Measurements from ENCODE around the gene FAM53B. TPM values are rescaled to one million over a fixed set of nuclear protein-coding genes. Genes with fewer than 3 reads are reported as not detected.
A peak's percentile ranks its signal among the peaks of the same experiment; 100 is the strongest.

Gene FAM53B
- total and polyA plus RNA-seq, 3 experiments from 2014 or later = 28.8 to 41.6 (median 29.2) TPM

DNA sequence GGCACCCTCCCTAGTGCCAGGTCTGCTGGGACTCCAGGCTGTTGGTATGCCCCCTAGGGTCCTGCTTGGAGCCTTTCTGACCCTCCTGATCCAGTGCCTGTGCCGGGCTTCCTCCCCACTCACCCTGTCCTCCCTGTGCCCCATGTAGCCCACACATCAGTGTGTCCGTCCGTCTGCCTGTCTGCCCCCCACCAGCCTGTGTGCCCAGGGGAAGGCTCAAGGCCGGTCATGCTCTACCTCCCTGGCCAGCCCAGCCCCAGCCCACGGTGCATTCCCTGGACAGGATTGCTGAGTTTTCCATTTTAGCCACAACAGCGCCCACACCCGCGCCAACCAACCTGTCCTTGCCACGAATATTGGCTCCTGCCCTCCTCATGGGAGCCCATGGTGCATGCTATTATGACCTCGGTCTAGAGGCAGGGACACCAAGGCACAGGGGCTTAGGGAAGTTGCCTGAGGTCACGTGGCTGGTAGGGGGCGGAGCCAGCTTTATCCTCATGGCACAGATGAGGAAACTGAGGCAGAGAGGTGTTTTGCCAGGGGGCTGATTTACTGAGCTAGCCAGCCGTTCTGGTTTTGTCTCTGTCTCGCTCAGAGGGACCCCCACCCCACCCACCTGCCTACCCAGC lies 136.0 kb downstream of the FAM53B start:
- Mint-ChIP-seq H3K4me3 (peak overlapping the region in 1 of 7 donors; percentile 54), H3K27ac (peak overlapping the region in 1 of 8 donors; percentile 82), H3K9me3 (no peaks in the 10 kb centered on the region), H3K4me1 (peaks cover 18 to 34% (median 20%) of the 10 kb centered on the region in 3 donors), H3K27me3 (peaks cover 0 to 2% of the 10 kb centered on the region in 2 donors), H3K36me3 (no peaks in the 10 kb centered on the region)
- H3K27ac ChIP-seq (ENCODE audit: low read depth, low read length) = no peak overlapping the region
- CTCF ChIA-PET = interaction anchor here (1.2 kb wide), 1 partner anchor 15 kb away, joined by 3 read pairs; no protein-coding TSS in a partner anchor
- H3K4me3 ChIP-seq (ENCODE audit: low read length) = no peak overlapping the region
- peaks cover 24% of the 10 kb centered on the region for H3K4me1 ChIP-seq (ENCODE audit: insufficient read depth, low read length)
- H3K9me3 ChIP-seq (ENCODE audit: low read length) = no peaks in the 10 kb centered on the region
- H3K36me3 ChIP-seq (ENCODE audit: insufficient read depth, low read length) = no peaks in the 10 kb centered on the region
- H3K27me3 ChIP-seq (ENCODE audit: insufficient read depth, low read length, poor library complexity, severe bottlenecking) = no peaks in the 10 kb centered on the region
- no peak for DNase-seq
- POLR2A ChIA-PET = no interaction called here

DNA sequence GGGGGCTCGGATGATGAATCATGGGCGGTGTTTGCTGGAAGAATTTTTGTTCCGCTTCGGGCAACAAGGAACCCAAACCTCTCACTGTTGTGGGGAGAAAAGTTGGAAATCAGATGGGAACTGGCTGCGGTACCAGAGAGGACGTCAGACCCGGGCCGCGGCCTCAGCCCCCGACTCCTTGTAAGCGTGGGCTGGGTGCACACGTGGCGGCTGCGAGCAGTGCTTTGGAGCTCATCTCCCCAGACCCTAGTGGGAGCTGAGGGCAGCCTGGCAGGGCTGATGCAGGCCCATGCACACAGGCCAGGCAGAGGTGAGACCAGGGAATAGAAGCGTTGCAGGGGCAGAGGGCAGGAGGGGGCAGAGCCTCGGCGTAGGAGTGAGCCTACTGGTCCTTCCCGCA lies 136.5 kb downstream of the FAM53B start:
- no peaks in the 10 kb centered on the region for H3K9me3 Mint-ChIP-seq
- peaks cover 0 to 2% of the 10 kb centered on the region in 2 donors for H3K27me3 Mint-ChIP-seq
- H3K4me3 Mint-ChIP-seq = no peak overlapping the region
- POLR2A ChIA-PET = no interaction called here
- peaks cover 20% of the 10 kb centered on the region for H3K4me1 ChIP-seq (ENCODE audit: insufficient read depth, low read length)
- H3K9me3 ChIP-seq (ENCODE audit: low read length) = no peaks in the 10 kb centered on the region
- no peak overlapping the region for H3K27ac Mint-ChIP-seq
- no peak overlapping the region for H3K4me3 ChIP-seq (ENCODE audit: low read length)
- H3K4me1 Mint-ChIP-seq = peaks cover 17 to 29% (median 18%) of the 10 kb centered on the region in 3 donors
- CTCF ChIA-PET = no interaction called here
- no peaks in the 10 kb centered on the region for H3K36me3 ChIP-seq (ENCODE audit: insufficient read depth, low read length)
- H3K27me3 ChIP-seq (ENCODE audit: insufficient read depth, low read length, poor library complexity, severe bottlenecking) = no peaks in the 10 kb centered on the region
- H3K27ac ChIP-seq (ENCODE audit: low read depth, low read length) = no peak overlapping the region
- DNase-seq = no peak
- H3K36me3 Mint-ChIP-seq = no peaks in the 10 kb centered on the region

DNA sequence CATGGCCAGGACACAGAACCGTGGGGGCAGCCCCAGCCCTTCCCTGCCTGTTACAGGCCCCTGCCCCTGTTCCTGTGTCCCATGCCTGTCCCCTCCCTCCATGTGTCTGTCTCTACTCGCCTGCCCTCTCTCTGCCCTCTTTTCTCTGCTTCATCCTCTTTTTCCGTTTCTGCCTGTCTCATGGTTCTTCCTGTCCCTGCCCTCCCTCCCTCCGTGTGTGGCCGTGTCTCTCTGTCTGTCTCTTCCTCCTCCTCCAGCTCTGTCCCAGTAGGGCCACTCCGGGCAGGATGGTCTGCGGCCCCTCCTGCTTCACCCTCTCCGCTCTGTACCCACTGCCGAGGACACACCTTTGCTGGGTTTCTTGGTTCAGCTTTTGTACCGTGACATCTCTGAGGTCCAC lies 137.4 kb downstream of the FAM53B start:
- Histone ChIP-seq H3K4me1 (ENCODE audit: insufficient read depth, low read length) (peaks cover 11% of the 10 kb centered on the region), H3K9me3 (ENCODE audit: low read length) (no peaks in the 10 kb centered on the region), H3K27me3 (ENCODE audit: insufficient read depth, low read length, poor library complexity, severe bottlenecking) (no peaks in the 10 kb centered on the region), H3K27ac (ENCODE audit: low read depth, low read length) (no peak overlapping the region), H3K4me3 (ENCODE audit: low read length) (no peak overlapping the region), H3K36me3 (ENCODE audit: insufficient read depth, low read length) (no peaks in the 10 kb centered on the region)
- ChIA-PET POLR2A (no interaction called here), CTCF (no interaction called here)
- Mint-ChIP-seq H3K4me1 (peaks cover 8 to 21% (median 9%) of the 10 kb centered on the region in 3 donors), H3K9me3 (no peaks in the 10 kb centered on the region), H3K27ac (peak overlapping the region in 1 of 8 donors; percentile 70), H3K4me3 (no peak overlapping the region), H3K27me3 (peaks cover 0 to under 1% of the 10 kb centered on the region in 2 donors), H3K36me3 (no peaks in the 10 kb centered on the region)
- no peak for DNase-seq

DNA sequence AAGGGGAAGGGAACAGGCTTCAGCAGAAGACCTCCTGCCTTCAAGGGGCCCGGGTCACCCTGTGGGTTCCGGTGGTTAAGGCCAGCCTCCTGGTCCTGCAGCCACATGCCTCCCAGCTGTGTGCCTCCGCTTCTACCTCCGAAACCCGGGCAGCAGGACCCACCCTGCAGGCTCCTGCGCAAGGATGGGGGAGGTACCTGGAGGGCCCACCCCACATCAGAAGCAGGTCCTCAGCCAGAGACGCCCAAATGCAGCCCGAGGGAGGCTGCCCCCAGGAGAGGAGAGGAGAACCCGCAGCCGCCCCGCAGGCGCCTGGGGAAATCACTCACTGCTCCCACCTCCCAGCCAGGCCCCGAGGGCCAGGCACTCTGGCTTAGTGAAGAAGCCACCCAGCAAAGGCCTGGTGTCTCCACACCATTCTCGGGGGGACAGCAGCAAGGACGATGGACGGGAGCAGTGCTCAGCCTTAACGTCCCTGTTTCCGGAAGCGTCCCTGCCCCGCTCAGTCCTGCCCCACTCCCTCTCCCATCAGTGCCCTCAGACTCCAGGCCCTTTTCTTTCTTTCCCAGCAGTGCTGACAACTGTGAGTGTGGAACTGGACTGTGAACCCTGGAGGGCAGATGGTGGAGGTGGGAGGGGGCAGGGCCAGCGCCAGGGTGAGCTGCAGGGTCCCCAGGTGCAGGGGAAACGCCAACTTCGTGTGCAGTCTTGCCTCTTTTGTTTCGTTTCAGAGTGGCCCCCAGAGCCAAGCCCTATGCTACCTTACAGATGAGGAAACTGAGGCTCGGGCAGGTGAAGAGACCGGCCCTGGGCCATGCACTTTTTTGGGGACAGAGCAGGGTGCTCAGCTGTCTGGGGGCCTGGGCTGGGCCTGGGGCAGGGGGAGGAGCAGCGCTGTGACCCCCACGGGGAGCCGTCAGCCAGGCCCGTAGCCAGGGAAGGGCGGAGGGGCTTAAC lies 138.0 kb downstream of the FAM53B start:
- Mint-ChIP-seq H3K4me1 (peaks cover 2 to 14% (median 3%) of the 10 kb centered on the region in 3 donors), H3K36me3 (no peaks in the 10 kb centered on the region), H3K27ac (peak overlapping the region in 1 of 8 donors; percentile 30), H3K9me3 (no peaks in the 10 kb centered on the region), H3K27me3 (no peaks in the 10 kb centered on the region), H3K4me3 (peak overlapping the region in 1 of 7 donors; percentile 32)
- Histone ChIP-seq H3K27ac (ENCODE audit: low read depth, low read length) (no peak overlapping the region), H3K4me3 (ENCODE audit: low read length) (no peak overlapping the region), H3K4me1 (ENCODE audit: insufficient read depth, low read length) (peaks cover 4% of the 10 kb centered on the region), H3K27me3 (ENCODE audit: insufficient read depth, low read length, poor library complexity, severe bottlenecking) (no peaks in the 10 kb centered on the region), H3K9me3 (ENCODE audit: low read length) (no peaks in the 10 kb centered on the region), H3K36me3 (ENCODE audit: insufficient read depth, low read length) (no peaks in the 10 kb centered on the region)
- POLR2A ChIA-PET = no interaction called here
- CTCF ChIA-PET = no interaction called here
- DNase-seq = no peak

GRCh38 chr10:124605481-124605855 lies 138.7 kb downstream of the FAM53B start:
- POLR2A ChIA-PET = no interaction called here
- CTCF ChIA-PET = no interaction called here

DNA sequence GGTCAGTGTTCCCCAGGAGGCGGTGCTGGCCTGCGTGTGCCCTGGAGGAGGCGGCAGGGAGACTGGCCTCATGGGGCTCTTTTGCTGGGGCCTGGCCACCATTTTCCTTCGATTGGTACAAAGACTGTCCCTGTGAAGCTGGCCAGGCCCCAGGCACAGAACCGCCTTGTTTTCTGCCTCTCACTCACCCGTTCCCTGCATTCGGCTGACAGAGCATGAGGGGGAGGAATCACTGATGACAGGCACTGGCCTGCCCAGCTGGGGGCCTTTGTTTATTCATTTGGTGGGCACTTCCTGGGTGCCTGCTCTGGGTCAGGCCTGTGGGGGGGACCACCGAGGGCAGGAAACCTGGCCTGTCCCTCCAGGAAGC lies 139.2 kb downstream of the FAM53B start:
- H3K9me3 Mint-ChIP-seq = no peaks in the 10 kb centered on the region
- H3K27ac ChIP-seq (ENCODE audit: low read depth, low read length) = no peak overlapping the region
- ChIA-PET POLR2A (no interaction called here), CTCF (interaction anchor here (0.6 kb wide), 1 partner anchor 222 kb away, joined by 4 read pairs; no protein-coding TSS in a partner anchor)
- no peak overlapping the region for H3K4me3 ChIP-seq (ENCODE audit: low read length)
- no peaks in the 10 kb centered on the region for H3K27me3 ChIP-seq (ENCODE audit: insufficient read depth, low read length, poor library complexity, severe bottlenecking)
- H3K27ac Mint-ChIP-seq = peak overlapping the region in 1 of 8 donors; percentile 29
- H3K9me3 ChIP-seq (ENCODE audit: low read length) = no peaks in the 10 kb centered on the region
- no peaks in the 10 kb centered on the region for H3K36me3 Mint-ChIP-seq
- H3K36me3 ChIP-seq (ENCODE audit: insufficient read depth, low read length) = no peaks in the 10 kb centered on the region
- no peaks in the 10 kb centered on the region for H3K4me1 ChIP-seq (ENCODE audit: insufficient read depth, low read length)
- no peaks in the 10 kb centered on the region for H3K27me3 Mint-ChIP-seq
- DNase-seq = peak in 1 of 5 donors; percentile 19
- peaks cover 0 to 10% (median 1%) of the 10 kb centered on the region in 3 donors for H3K4me1 Mint-ChIP-seq
- no peak overlapping the region for H3K4me3 Mint-ChIP-seq

More at GRCh38 chr10:124605481-124605855, 138.7 kb downstream of the FAM53B start:
- DNase-seq = no peak
- Histone ChIP-seq H3K4me3 (ENCODE audit: low read length) (no peak overlapping the region), H3K27me3 (ENCODE audit: insufficient read depth, low read length, poor library complexity, severe bottlenecking) (no peaks in the 10 kb centered on the region), H3K27ac (ENCODE audit: low read depth, low read length) (no peak overlapping the region), H3K4me1 (ENCODE audit: insufficient read depth, low read length) (no peaks in the 10 kb centered on the region), H3K36me3 (ENCODE audit: insufficient read depth, low read length) (no peaks in the 10 kb centered on the region), H3K9me3 (ENCODE audit: low read length) (no peaks in the 10 kb centered on the region)
- Mint-ChIP-seq H3K36me3 (no peaks in the 10 kb centered on the region), H3K27me3 (no peaks in the 10 kb centered on the region), H3K4me3 (peak overlapping the region in 1 of 7 donors; percentile 73), H3K9me3 (no peaks in the 10 kb centered on the region), H3K4me1 (peaks cover 0 to 11% (median 2%) of the 10 kb centered on the region in 3 donors), H3K27ac (peak overlapping the region in 3 of 8 donors; percentile 24 to 30 (median 29))

DNA sequence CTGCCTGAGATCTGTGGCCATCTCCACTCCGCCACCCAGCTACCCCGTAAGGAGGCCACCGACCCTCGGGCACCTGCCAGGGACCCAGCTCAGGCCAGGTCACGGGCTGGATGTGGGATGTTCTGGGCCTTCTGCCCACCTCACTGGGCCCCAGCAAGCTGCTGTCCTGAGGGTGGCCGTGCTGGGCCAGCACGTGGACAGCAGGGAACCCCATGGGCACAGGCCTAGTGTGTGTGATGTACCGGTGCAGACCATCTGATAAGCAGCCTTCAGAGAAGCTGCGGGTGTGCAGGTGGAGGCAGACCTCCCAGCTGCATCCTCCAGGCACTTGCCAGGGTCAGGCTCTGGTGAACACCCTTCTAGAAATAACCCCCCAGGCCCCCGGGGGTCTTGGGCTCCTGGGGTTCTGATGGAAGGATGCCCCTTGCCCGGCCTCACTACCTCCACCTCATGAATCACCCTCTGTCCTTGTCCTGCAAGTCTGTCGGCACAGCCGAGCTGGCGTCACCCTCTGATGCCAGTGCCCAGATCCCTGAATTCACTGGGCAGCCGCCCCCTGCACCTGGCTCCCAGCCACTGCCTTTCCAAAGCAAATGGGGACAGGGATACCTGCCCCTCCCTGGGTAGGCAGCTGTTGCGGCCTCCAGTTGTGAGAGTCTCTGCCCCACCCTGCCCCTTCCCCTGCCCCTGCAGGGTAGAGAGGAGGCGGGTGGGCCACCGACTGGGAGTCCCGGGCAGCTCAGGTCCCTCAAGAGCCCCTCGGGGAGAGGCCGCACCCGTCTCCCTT lies 139.8 kb downstream of the FAM53B start:
- Histone ChIP-seq H3K27ac (ENCODE audit: low read depth, low read length) (no peak overlapping the region), H3K27me3 (ENCODE audit: insufficient read depth, low read length, poor library complexity, severe bottlenecking) (no peaks in the 10 kb centered on the region), H3K4me3 (ENCODE audit: low read length) (no peak overlapping the region), H3K4me1 (ENCODE audit: insufficient read depth, low read length) (no peaks in the 10 kb centered on the region), H3K36me3 (ENCODE audit: insufficient read depth, low read length) (no peaks in the 10 kb centered on the region), H3K9me3 (ENCODE audit: low read length) (no peaks in the 10 kb centered on the region)
- Mint-ChIP-seq H3K27me3 (no peaks in the 10 kb centered on the region), H3K4me3 (no peak overlapping the region), H3K27ac (no peak overlapping the region), H3K36me3 (no peaks in the 10 kb centered on the region), H3K4me1 (peaks cover 0 to 4% (median 0%) of the 10 kb centered on the region in 3 donors), H3K9me3 (no peaks in the 10 kb centered on the region)
- peak in 1 of 5 donors; percentile 37 for DNase-seq
- ChIA-PET POLR2A (interaction anchor here (0.6 kb wide), 1 partner anchor 66 kb away, joined by 4 read pairs; no protein-coding TSS in a partner anchor), CTCF (interaction anchor here (0.6 to 1.3 kb wide), 3 partner anchors 20 to 222 kb away, joined by 3 to 4 read pairs (median 3); no protein-coding TSS in a partner anchor)

Measured in CD8-positive, alpha-beta memory T cell (primary cell).